ENCODE results near the gene HTR1D.

- TF ChIP-seq CTCF (IDR thresholded peaks at IDR 0.05) (no peak), POLR2AphosphoS5 (IDR thresholded peaks at IDR 0.05) (no peak), POLR2A (IDR thresholded peaks at IDR 0.05) (no peak)
These were observed 31.9 kb downstream of the HTR1D start for GRCh38 chr1:23185381-23185780.
